Effector CD4-positive, alpha-beta T cell (primary cell): Measurements from ENCODE around the gene UMOD.
"Not testable (repeated sequence)": the region's sequence is repeated elsewhere in the genome, so short reads cannot be mapped to it uniquely, and the experiment has no call there.

ENCODE experiments used
- DNase-seq: peaks from one replicate; pipeline ENCODE4 v3.0.0-alpha.2; 2020

Gene UMOD

GRCh38 chr16:20320178-20320577 lies 32.3 kb downstream of the UMOD start:
- DNase-seq, result no peak

GRCh38 chr16:20319406-20319805 lies 33.1 kb downstream of the UMOD start:
- DNase-seq, result no peak

- no peak for DNase-seq
Measured at GRCh38 chr16:20318437-20318836, 34.1 kb downstream of the UMOD start.

- DNase-seq, result no peak
Measured at GRCh38 chr16:20318006-20318405, 34.5 kb downstream of the UMOD start.

- DNase-seq, result no peak
Measured at GRCh38 chr16:20317117-20317516, 35.4 kb downstream of the UMOD start.

- no peak for DNase-seq
Measured at GRCh38 chr16:20316715-20317114, 35.8 kb downstream of the UMOD start.

GRCh38 chr16:20315764-20316163 lies 36.8 kb downstream of the UMOD start:
- DNase-seq, result no peak

- no peak for DNase-seq
Measured at GRCh38 chr16:20314575-20314974, 37.9 kb downstream of the UMOD start.

- no peak for DNase-seq
Measured at GRCh38 chr16:20313741-20314140, 38.8 kb downstream of the UMOD start.

GRCh38 chr16:20312536-20313095 lies 39.9 kb downstream of the UMOD start:
- DNase-seq, result not testable (repeated sequence)

GRCh38 chr16:20311548-20311947 lies 41.0 kb downstream of the UMOD start:
- no peak for DNase-seq

- no peak for DNase-seq
Measured at GRCh38 chr16:20310421-20311395, 41.8 kb downstream of the UMOD start.

GRCh38 chr16:20309786-20310185 lies 42.7 kb downstream of the UMOD start:
- no peak for DNase-seq

- DNase-seq, result no peak
Measured at GRCh38 chr16:20308801-20309590, 43.5 kb downstream of the UMOD start.

GRCh38 chr16:20308266-20308665 lies 44.2 kb downstream of the UMOD start:
- no peak for DNase-seq

GRCh38 chr16:20307791-20308190 lies 44.7 kb downstream of the UMOD start:
- no peak for DNase-seq

- no peak for DNase-seq
Measured at GRCh38 chr16:20307240-20307671, 45.3 kb downstream of the UMOD start.

- DNase-seq, result no peak
Measured at GRCh38 chr16:20306401-20306800, 46.1 kb downstream of the UMOD start.

GRCh38 chr16:20303012-20303411 lies 49.5 kb downstream of the UMOD start:
- DNase-seq, result no peak

- DNase-seq, result no peak
Measured at GRCh38 chr16:20302389-20302788, 50.1 kb downstream of the UMOD start.

- DNase-seq, result no peak
Measured at GRCh38 chr16:20301840-20302239, 50.7 kb downstream of the UMOD start.

GRCh38 chr16:20300312-20301097 lies 52.0 kb downstream of the UMOD start:
- no peak for DNase-seq

GRCh38 chr16:20298452-20298851 lies 54.1 kb downstream of the UMOD start:
- DNase-seq, result no peak
